WTC11 (cell line): Measurements from ENCODE around the gene L1TD1. TPM values are rescaled to one million over a fixed set of nuclear protein-coding genes. Genes with fewer than 3 reads are reported as not detected.

Source experiments
- ATAC-seq: fragments of 200-7000 bp; cut with Tn5 transposase; 2 replicates; pipeline ENCODE4 v1.10.0; 2021; ENCODE audit warnings: mild to moderate bottlenecking, moderate library complexity
- CTCF ChIA-PET: fragments of 300-600 bp; sonication (Branson Sonifier 250); formaldehyde crosslinking; loops from one replicate; lab custom pipeline; 2021; ENCODE audit warnings: antibody characterized with exemption; lab: Charles Lee
- POLR2A ChIA-PET: fragments of 350-600 bp; sonication (Branson Sonifier 250); formaldehyde crosslinking; loops from one replicate; lab custom pipeline; 2021; ENCODE audit warnings: antibody characterized with exemption; lab: Charles Lee
- DNase-seq: peaks from one replicate; pipeline ENCODE4 v3.0.0; 2021; ENCODE audit warnings: low spot score
- H3K27ac Mint-ChIP-seq: 2 replicates; pipeline ENCODE4 v1.8.0; 2021; ENCODE audit warnings: mixed read lengths
- H3K27me3 Mint-ChIP-seq: 2 replicates; pipeline ENCODE4 v1.8.0; 2021; ENCODE audit warnings: low read depth, mild to moderate bottlenecking, moderate library complexity, mixed read lengths
- H3K36me3 Mint-ChIP-seq: 2 replicates; pipeline ENCODE4 v1.8.0; 2021; ENCODE audit warnings: mixed read lengths
- H3K4me1 Mint-ChIP-seq: 2 replicates; pipeline ENCODE4 v1.8.0; 2022; ENCODE audit warnings: mixed read lengths
- H3K4me3 Mint-ChIP-seq: 2 replicates; pipeline ENCODE4 v1.8.0; 2021; ENCODE audit warnings: mild to moderate bottlenecking, moderate library complexity, mixed read lengths
- H3K9me3 Mint-ChIP-seq: 2 replicates; pipeline ENCODE4 v1.8.0; 2021; ENCODE audit warnings: mixed read lengths
- CTCF ChIP-seq: fragments of 200-600 bp; IDR thresholded peaks from 2 replicates; pipeline ENCODE4 v1.8.0; 2022; ENCODE audit warnings: antibody characterized with exemption
- EMX1 ChIP-seq: fragments of 250-450 bp; sonication (Bioruptor Pico); IDR thresholded peaks from 2 replicates; pipeline ENCODE4 v1.8.0; 2021; ENCODE audit warnings: mild to moderate bottlenecking
- ESRRA ChIP-seq: sonication (generic); formaldehyde crosslinking; IDR thresholded peaks from 2 replicates; pipeline ENCODE4 v1.8.1; 2022; ENCODE audit warnings: mild to moderate bottlenecking, missing genetic modification reagents, borderline replicate concordance
- ETV6 ChIP-seq: sonication (generic); formaldehyde crosslinking; IDR thresholded peaks from 2 replicates; pipeline ENCODE4 v1.8.1; 2022; ENCODE audit warnings: mild to moderate bottlenecking, missing genetic modification reagents
- FOXP4 ChIP-seq: sonication (generic); formaldehyde crosslinking; IDR thresholded peaks from 2 replicates; pipeline ENCODE4 v1.8.0; 2022; ENCODE audit warnings: mild to moderate bottlenecking, missing genetic modification reagents
- IRF1 ChIP-seq: sonication (generic); formaldehyde crosslinking; IDR thresholded peaks from 2 replicates; pipeline ENCODE4 v1.8.0; 2023; ENCODE audit warnings: missing genetic modification reagents
- MLX ChIP-seq: sonication (generic); formaldehyde crosslinking; IDR thresholded peaks from 2 replicates; pipeline ENCODE4 v1.8.1; 2023; ENCODE audit warnings: mild to moderate bottlenecking, missing genetic modification reagents, moderate library complexity
- NR2C2 ChIP-seq: sonication (generic); formaldehyde crosslinking; IDR thresholded peaks from 2 replicates; pipeline ENCODE4 v1.8.0; 2022; ENCODE audit warnings: mild to moderate bottlenecking, missing genetic modification reagents
- PRRX2 ChIP-seq: fragments of 250-450 bp; sonication (Bioruptor Pico); IDR thresholded peaks from 2 replicates; pipeline ENCODE4 v1.8.0; 2021; ENCODE audit warnings: mild to moderate bottlenecking
- RORB ChIP-seq: fragments of 250-450 bp; sonication (Bioruptor Pico); IDR thresholded peaks from 2 replicates; pipeline ENCODE4 v1.9.0; 2021; ENCODE audit warnings: mild to moderate bottlenecking
- STAT6 ChIP-seq: sonication (generic); formaldehyde crosslinking; conservative IDR thresholded peaks from 2 replicates; pipeline ENCODE4 v1.8.1; 2023; ENCODE audit warnings: mild to moderate bottlenecking, low read depth, missing genetic modification reagents, moderate library complexity
- USF1 ChIP-seq: sonication (generic); formaldehyde crosslinking; IDR thresholded peaks from 2 replicates; pipeline ENCODE4 v1.8.0; 2022; ENCODE audit warnings: mild to moderate bottlenecking, missing genetic modification reagents
- USF2 ChIP-seq: sonication (generic); formaldehyde crosslinking; IDR thresholded peaks from 2 replicates; pipeline ENCODE4 v1.8.1; 2023; ENCODE audit warnings: mild to moderate bottlenecking, missing genetic modification reagents, moderate library complexity
- ZNF219 ChIP-seq: sonication (generic); formaldehyde crosslinking; IDR thresholded peaks from 2 replicates; pipeline ENCODE4 v1.8.0; 2023; ENCODE audit warnings: missing genetic modification reagents, mild to moderate bottlenecking, borderline replicate concordance
- ZNF317 ChIP-seq: sonication (generic); formaldehyde crosslinking; IDR thresholded peaks from 2 replicates; pipeline ENCODE4 v1.8.1; 2023; ENCODE audit warnings: low read depth, mild to moderate bottlenecking, moderate library complexity, missing genetic modification reagents, borderline replicate concordance
- ZNF416 ChIP-seq: fragments of 250-450 bp; sonication (Bioruptor Pico); IDR thresholded peaks from 2 replicates; pipeline ENCODE4 v1.9.0; 2021; ENCODE audit warnings: mild to moderate bottlenecking, inconsistent platforms
- ZNF425 ChIP-seq: fragments of 250-450 bp; sonication (Bioruptor Pico); conservative IDR thresholded peaks from 2 replicates; pipeline ENCODE4 v1.9.0; 2021; ENCODE audit warnings: mild to moderate bottlenecking
- ZNF532 ChIP-seq: fragments of 250-450 bp; sonication (Bioruptor Pico); IDR thresholded peaks from 2 replicates; pipeline ENCODE4 v1.9.0; 2021; ENCODE audit warnings: mild to moderate bottlenecking, borderline replicate concordance
- total RNA-seq: library from RNA; stranded (reverse); gene quantifications from 3 replicates; pipeline ENCODE4 v1.2.3, GENCODE V29; 2021

Gene L1TD1
- total RNA-seq, 1 experiment from 2014 or later = 319 TPM

- no peaks in the 10 kb centered on the region; the same call in 1 of the 2 replicates for H3K9me3 Mint-ChIP-seq
- CTCF ChIA-PET = no interaction called here
- peak overlapping the region; percentile 78; the same call in 1 of the 2 replicates for H3K27ac Mint-ChIP-seq
- H3K4me3 Mint-ChIP-seq = no peak overlapping the region
- POLR2A ChIA-PET = no interaction called here
- ATAC-seq (no peak), DNase-seq (no peak)
- no peaks in the 10 kb centered on the region for H3K36me3 Mint-ChIP-seq
- TF ChIP-seq ZNF317 (CRISPR knock-in tag) = no peak
- TF ChIP-seq USF1 (CRISPR knock-in tag) = no peak
- TF ChIP-seq ZNF532 (CRISPR knock-in tag) = no peak
- 0 out of 2 replicates have a peak, but pooled peaks have one; percentile 27 for TF ChIP-seq ESRRA (CRISPR knock-in tag)
- no peaks in the 10 kb centered on the region; the same call in 1 of the 2 replicates for H3K27me3 Mint-ChIP-seq
- H3K4me1 Mint-ChIP-seq = peaks cover 43% of the 10 kb centered on the region
Measured at GRCh38 chr1:62237950-62238374, 43.3 kb downstream of the L1TD1 start.

GRCh38 chr1:62238507-62238906 lies 43.9 kb downstream of the L1TD1 start:
- ChIA-PET POLR2A (interaction anchor here (0.7 kb wide), 1 partner anchor 20 kb away, joined by 3 read pairs; no protein-coding TSS in a partner anchor), CTCF (no interaction called here)
- H3K4me1 Mint-ChIP-seq = peaks cover 39% of the 10 kb centered on the region
- DNase-seq = no peak
- H3K27me3 Mint-ChIP-seq = no peaks in the 10 kb centered on the region; the same call in 1 of the 2 replicates
- no peak for ATAC-seq
- no peak overlapping the region for H3K4me3 Mint-ChIP-seq
- peaks cover under 1% of the 10 kb centered on the region for H3K9me3 Mint-ChIP-seq
- H3K36me3 Mint-ChIP-seq = peaks cover 1% of the 10 kb centered on the region; the same call in 1 of the 2 replicates
- no peak overlapping the region for H3K27ac Mint-ChIP-seq
- TF ChIP-seq ZNF416 (CRISPR knock-in tag) (no peak), USF2 (CRISPR knock-in tag) (no peak), PRRX2 (CRISPR knock-in tag) (no peak), ZNF425 (CRISPR knock-in tag) (no peak), EMX1 (no peak), IRF1 (CRISPR knock-in tag) (no peak), ZNF219 (no peak), MLX (CRISPR knock-in tag) (no peak), ETV6 (CRISPR knock-in tag) (no peak), RORB (CRISPR knock-in tag) (no peak), CTCF (no peak), ESRRA (CRISPR knock-in tag) (no peak), FOXP4 (CRISPR knock-in tag) (no peak), STAT6 (no peak), NR2C2 (CRISPR knock-in tag) (no peak)
